H1 (cell line): ENCODE results near the gene NOL4L. TPM values are rescaled to one million over a fixed set of nuclear protein-coding genes. Genes with fewer than 3 reads are reported as not detected.

ENCODE experiments used
- CTCF ChIA-PET: fragments of 300-600 bp; sonication (Branson Sonifier 250); formaldehyde crosslinking; loops from one replicate; lab custom pipeline; 2021; ENCODE audit not compliant: partially characterized antibody; lab: Charles Lee
- POLR2A ChIA-PET: fragments of 300-600 bp; sonication (Branson Sonifier 250); formaldehyde crosslinking; loops from one replicate; lab custom pipeline; 2021; ENCODE audit warnings: inconsistent platforms; ENCODE audit not compliant: partially characterized antibody; lab: Charles Lee
- DNase-seq, 2 experiments: peaks; one replicate each; pipeline versions ENCODE4 v3.0.0 to v3.0.0-alpha.2; 2010 to 2022; ENCODE audit warnings: low spot score in 2 of 2, low read depth in 1 of 2, mixed read lengths in 1 of 2
- FAIRE-seq: peaks from 2 replicates; lab custom pipeline; 2011; peaks lifted over from hg19 to GRCh38; lab: Jason Lieb, UNC
- H2AFZ ChIP-seq: 2 replicates; pipeline ENCODE4 v1.8.1; 2012; ENCODE audit warnings: low read length, inconsistent platforms
- H2AK5ac ChIP-seq: 2 replicates; pipeline ENCODE4 v1.6.1; 2013; ENCODE audit warnings: low read depth, low read length
- H2BK120ac ChIP-seq: replicated peaks from 2 replicates; pipeline ENCODE3; 2013; ENCODE audit warnings: low read depth, low read length, inconsistent platforms
- H2BK12ac ChIP-seq: 2 replicates; pipeline ENCODE4 v1.6.1; 2013; ENCODE audit warnings: low read depth, low read length
- H2BK15ac ChIP-seq: 2 replicates; pipeline ENCODE4 v1.6.1; 2013; ENCODE audit warnings: low read length
- H2BK20ac ChIP-seq: 2 replicates; pipeline ENCODE4 v1.6.1; 2013; ENCODE audit warnings: low read length
- H2BK5ac ChIP-seq: 2 replicates; pipeline ENCODE4 v1.6.1; 2013; ENCODE audit warnings: low read depth, low read length
- H3K14ac ChIP-seq: 2 replicates; pipeline ENCODE4 v1.6.1; 2013; ENCODE audit warnings: inconsistent platforms; ENCODE audit not compliant: insufficient read length
- H3K18ac ChIP-seq: 2 replicates; pipeline ENCODE4 v1.6.1; 2013; ENCODE audit warnings: low read length; ENCODE audit errors: extremely low read depth
- H3K23ac ChIP-seq: 2 replicates; pipeline ENCODE4 v1.6.1; 2013; ENCODE audit warnings: inconsistent platforms; ENCODE audit not compliant: insufficient read length
- H3K23me2 ChIP-seq: 2 replicates; pipeline ENCODE4 v1.6.1; 2013; ENCODE audit warnings: low read depth, low read length
- H3K27ac ChIP-seq: 2 replicates; pipeline ENCODE4 v1.6.1; 2011; ENCODE audit warnings: low read depth, low read length, inconsistent platforms
- H3K27me3 ChIP-seq, 4 experiments: replicated peaks in 1 of 4; 1 replicate in 1 of 4; 2 replicates in 3 of 4; pipeline versions ENCODE4 v1.6.1 to v1.8.1; 2011 to 2013; ENCODE audit warnings: low read length in 3 of 4, mild to moderate bottlenecking in 3 of 4, inconsistent platforms in 2 of 4, mixed read lengths in 2 of 4, moderate library complexity in 1 of 4; ENCODE audit not compliant: control insufficient read depth in 3 of 4, insufficient read depth in 3 of 4; ENCODE audit errors: extremely low read depth in 1 of 4
- H3K36me3 ChIP-seq, 4 experiments: 2 replicates each; pipeline versions ENCODE4 v1.6.1 to v1.8.1; 2011 to 2013; ENCODE audit warnings: mild to moderate bottlenecking in 4 of 4, low read length in 3 of 4, moderate library complexity in 2 of 4, control low read depth in 1 of 4, inconsistent platforms in 1 of 4; ENCODE audit not compliant: insufficient read depth in 4 of 4, control insufficient read depth in 2 of 4
- H3K4ac ChIP-seq: replicated peaks from 2 replicates; pipeline ENCODE3; 2013; ENCODE audit warnings: low read length, low read depth, mixed read lengths, inconsistent platforms; ENCODE audit not compliant: insufficient read length
- H3K4me1 ChIP-seq, 4 experiments: replicated peaks in 1 of 4; 1 replicate in 1 of 4; 2 replicates in 3 of 4; pipeline versions ENCODE4 v1.6.1 to v1.8.1; 2011 to 2013; ENCODE audit warnings: low read length in 3 of 4, inconsistent platforms in 2 of 4, mixed read lengths in 1 of 4; ENCODE audit not compliant: insufficient read depth in 4 of 4, control insufficient read depth in 3 of 4
- H3K4me2 ChIP-seq, 2 experiments: 2 replicates each; pipeline versions ENCODE4 v1.6.1 to v1.8.1; 2011 to 2013; ENCODE audit warnings: low read depth in 2 of 2, low read length in 2 of 2, control low read depth in 1 of 2, inconsistent platforms in 1 of 2, mild to moderate bottlenecking in 1 of 2; ENCODE audit not compliant: insufficient read depth in 1 of 2
- H3K4me3 ChIP-seq, 4 experiments: fragments of 200-600, 300-600 bp in 1 of 4; sonication (generic), shearing (Covaris generic), sonication (Bioruptor Twin) in 1 of 4; 2 replicates each; pipeline versions ENCODE4 v1.5.1 to v1.8.1; 2011 to 2016; ENCODE audit warnings: low read length in 4 of 4, low read depth in 3 of 4, control low read depth in 2 of 4, inconsistent platforms in 2 of 4, mild to moderate bottlenecking in 2 of 4, mixed read lengths in 1 of 4, moderate library complexity in 1 of 4; ENCODE audit not compliant: insufficient read depth in 2 of 4; ENCODE audit errors: extremely low read depth in 1 of 4
- H3K56ac ChIP-seq: replicated peaks from 2 replicates; pipeline ENCODE3; 2013; ENCODE audit warnings: low read depth, mild to moderate bottlenecking, mixed read lengths, low read length, inconsistent platforms; ENCODE audit not compliant: insufficient read length
- H3K79me1 ChIP-seq: 2 replicates; pipeline ENCODE4 v1.6.1; 2013; ENCODE audit warnings: low read depth, low read length, control low read depth
- H3K79me2 ChIP-seq, 2 experiments: 2 replicates each; pipeline versions ENCODE4 v1.6.1 to v1.8.1; 2012 to 2013; ENCODE audit warnings: low read length in 2 of 2, mild to moderate bottlenecking in 2 of 2, inconsistent platforms in 1 of 2; ENCODE audit not compliant: insufficient read depth in 2 of 2, control insufficient read depth in 1 of 2
- H3K9ac ChIP-seq, 4 experiments: replicated peaks in 1 of 4; 1 replicate in 1 of 4; 2 replicates in 3 of 4; pipeline versions ENCODE4 v1.6.1 to v1.8.1; 2011 to 2013; ENCODE audit warnings: low read depth in 3 of 4, low read length in 3 of 4, control low read depth in 2 of 4, mild to moderate bottlenecking in 2 of 4, moderate library complexity in 2 of 4, inconsistent platforms in 1 of 4; ENCODE audit errors: extremely low read depth in 1 of 4
- H3K9me3 ChIP-seq, 2 experiments: 2 replicates each; pipeline versions ENCODE4 v1.6.1 to v1.8.1; 2012 to 2013; ENCODE audit warnings: mild to moderate bottlenecking in 2 of 2, moderate library complexity in 2 of 2, control low read depth in 1 of 2, inconsistent platforms in 1 of 2, low read depth in 1 of 2, low read length in 1 of 2, mixed read lengths in 1 of 2; ENCODE audit not compliant: insufficient read depth in 2 of 2
- H4K20me1 ChIP-seq, 2 experiments: replicated peaks in 1 of 2; 2 replicates each; pipeline versions ENCODE3 to v1.8.1; 2011 to 2013; ENCODE audit warnings: inconsistent platforms in 2 of 2, low read length in 2 of 2, mild to moderate bottlenecking in 1 of 2; ENCODE audit not compliant: insufficient read depth in 2 of 2, control insufficient read depth in 1 of 2
- H4K5ac ChIP-seq: 2 replicates; pipeline ENCODE4 v1.6.1; 2013; ENCODE audit warnings: low read length, low read depth, mixed read lengths, inconsistent platforms; ENCODE audit not compliant: insufficient read length
- H4K8ac ChIP-seq: 2 replicates; pipeline ENCODE4 v1.8.0; 2013; ENCODE audit warnings: mild to moderate bottlenecking, moderate library complexity, low read length, inconsistent platforms; ENCODE audit not compliant: insufficient read depth; ENCODE audit errors: extremely low read depth
- H4K91ac ChIP-seq: replicated peaks from 2 replicates; pipeline ENCODE3; 2013; ENCODE audit warnings: low read length, mixed read lengths, inconsistent platforms; ENCODE audit not compliant: insufficient read length
- CBX8 ChIP-seq: fragments of 300-800, 300-1000 bp; sonication (generic); IDR thresholded peaks from 2 replicates; pipeline ENCODE4 v1.7.1; 2016; ENCODE audit warnings: low read depth, low read length, borderline replicate concordance
- SIN3A ChIP-seq, 2 experiments: IDR thresholded peaks in 1 of 2; conservative IDR thresholded peaks in 1 of 2; 2 replicates each; pipeline ENCODE4 v1.6.1; 2011 to 2012; ENCODE audit warnings: low read length in 2 of 2, improper control_type of control experiment in 1 of 2, low read depth in 1 of 2, mild to moderate bottlenecking in 1 of 2
- SP4 ChIP-seq: IDR thresholded peaks from 2 replicates; pipeline ENCODE4 v1.6.1; 2012; ENCODE audit warnings: low read length, inconsistent platforms
- TAF7 ChIP-seq: optimal IDR thresholded peaks from 2 replicates; pipeline ENCODE3; 2011; ENCODE audit warnings: low read depth, mild to moderate bottlenecking, inconsistent platforms, low read length, moderate library complexity, borderline replicate concordance
- ZNF274 ChIP-seq: IDR thresholded peaks from 2 replicates; pipeline ENCODE4 v1.7.0; 2012; ENCODE audit warnings: low read length, borderline replicate concordance; ENCODE audit errors: extremely low read depth
- WGBS, 2 experiments: shearing (Covaris generic) in 1 of 2; methylation state at CpG; one replicate each; pipeline versions ENCODE4 v1.1.6 to v1.1.7; 2013 to 2015; ENCODE audit warnings: low lambda C conversion rate in 2 of 2, mixed read lengths in 2 of 2, inconsistent platforms in 1 of 2, low coverage in 1 of 2, missing lambda C conversion rate in 1 of 2; ENCODE audit not compliant: insufficient replicate concordance in 2 of 2, insufficient coverage in 1 of 2, insufficient read length in 1 of 2; ENCODE audit errors: extremely low coverage in 1 of 2, missing lambda C conversion rate in 1 of 2; 5-methylcytosine and 5-hydroxymethylcytosine counted together
- polyA plus RNA-seq, 7 experiments: library from polyadenylated mRNA; depleted of rRNA in 3 of 7; stranded (reverse) in 5 of 7; unstranded in 2 of 7; fragments of >200 nt in 5 of 7; fragments of 200-250 nt in 2 of 7; gene quantifications; 1 replicate in 5 of 7; 2 replicates in 1 of 7; 4 replicates in 1 of 7; pipeline versions ENCODE4 v1.2.1 to v1.2.3, GENCODE V29; 2011 to 2013; ENCODE audit warnings: missing spikeins in 2 of 7, mixed read lengths in 2 of 7
- total RNA-seq: library from RNA; stranded (reverse); fragmentation: NEBNext Ultra II Directional; extraction: Animal tissue kit (Norgen Biotek cat#: 25700); gene quantifications from 2 replicates; pipeline ENCODE4 v1.2.1, GENCODE V29; 2021

Gene NOL4L
- total and polyA plus RNA-seq, 2 of the 8 experiments (the other 6 are each of a cell fraction or from before 2014, with no cell fraction given): 15.3 to 23.7 TPM

- Histone ChIP-seq H2BK20ac (0 out of 2 replicates have a peak overlapping the region, but pooled peaks have one; percentile 48), H2BK5ac (no peak overlapping the region; the same call in 1 of the 2 replicates), H2AFZ (no peak overlapping the region), H2AK5ac (no peak overlapping the region), H3K79me1 (no peaks in the 10 kb centered on the region; the same call in 1 of the 2 replicates), H3K18ac (no peak overlapping the region; the same call in 1 of the 2 replicates), H3K27ac (no peak overlapping the region), H2BK12ac (no peak overlapping the region), H3K4me2 (peak overlapping the region in 1 of 2 experiments; percentile 26; a peak in 2 of 4 replicates), H3K4ac (no peak overlapping the region), H4K8ac (no peak overlapping the region; the same call in 1 of the 2 replicates), H4K20me1 (peaks cover 0 to 5% of the 10 kb centered on the region in 2 experiments), H4K91ac (no peak overlapping the region), H3K9me3 (no peaks in the 10 kb centered on the region), H3K23ac (no peak overlapping the region), H3K79me2 (no peaks in the 10 kb centered on the region), H3K23me2 (peaks cover 8% of the 10 kb centered on the region; the same call in 1 of the 2 replicates), H3K4me3 (no peak overlapping the region), H3K56ac (no peak overlapping the region), H3K36me3 (no peaks in the 10 kb centered on the region), H4K5ac (no peak overlapping the region), H3K14ac (no peak overlapping the region), H3K9ac (no peak overlapping the region), H3K4me1 (peaks cover 0 to 20% (median 9%) of the 10 kb centered on the region in 4 experiments; a peak in 5 of 7 replicates), H3K27me3 (peaks cover 0 to 2% (median 0%) of the 10 kb centered on the region in 4 experiments; a peak in 2 of 7 replicates), H2BK120ac (no peak overlapping the region), H2BK15ac (no peak overlapping the region)
- DNase-seq (no peak), FAIRE-seq (no peak)
- TF ChIP-seq TAF7 (no peak), ZNF274 (no peak), SIN3A (conservative IDR thresholded peaks at IDR 0.05 in 1 of 2, IDR thresholded peaks at IDR 0.05 in 1 of 2; ENCODE audit: low read depth in 1 of 2, low read length in 2 of 2) (no peak), CBX8 (no peak), SP4 (no peak)
- ChIA-PET CTCF (interaction anchor here (1.0 to 2.1 kb wide), 5 partner anchors 28 to 208 kb away, joined by 3 to 10 read pairs (median 3); no protein-coding TSS in a partner anchor), POLR2A (interaction anchor here (1.3 to 1.6 kb wide), 2 partner anchors 8 to 13 kb away, joined by 4 read pairs; no protein-coding TSS in a partner anchor)
- 63% methylated on average over 10 of the region's 10 CpGs; no CpG with 5 or more reads in 1 of the 2 experiments for WGBS, 2 experiments
Observed at GRCh38 chr20:32570401-32571190, 14.5 kb downstream of the NOL4L start.
